WERI-Rb-1 (cell line): ENCODE results near the gene UPK3B.
"Not testable (repeated sequence)": the region's sequence is repeated elsewhere in the genome, so short reads cannot be mapped to it uniquely, and the experiment has no call there.

Source experiments
- DNase-seq: peaks from one replicate; pipeline ENCODE4 v3.0.0-alpha.2; 2020
- H3K27ac ChIP-seq: fragments of 250-450 bp; sonication (Bioruptor Pico); 2 replicates; pipeline ENCODE4 v1.5.1; 2020; ENCODE audit warnings: mild to moderate bottlenecking, moderate library complexity
- H3K27me3 ChIP-seq: fragments of 250-450 bp; sonication (Bioruptor Pico); 2 replicates; pipeline ENCODE4 v1.5.1; 2021; ENCODE audit warnings: mild to moderate bottlenecking, low read depth, moderate library complexity; ENCODE audit not compliant: insufficient read depth, severe bottlenecking
- H3K36me3 ChIP-seq: fragments of 250-450 bp; sonication (Bioruptor Pico); 2 replicates; pipeline ENCODE4 v1.5.1; 2020; ENCODE audit warnings: mild to moderate bottlenecking, moderate library complexity
- H3K4me3 ChIP-seq: 2 replicates; pipeline ENCODE4 v1.5.1; 2011; ENCODE audit warnings: low read depth, mild to moderate bottlenecking, control low read depth, low read length
- H3K9me3 ChIP-seq: fragments of 250-450 bp; sonication (Bioruptor Pico); 2 replicates; pipeline ENCODE4 v1.5.1; 2021; ENCODE audit warnings: mild to moderate bottlenecking, moderate library complexity; ENCODE audit not compliant: severe bottlenecking

The UPK3B gene

DNA sequence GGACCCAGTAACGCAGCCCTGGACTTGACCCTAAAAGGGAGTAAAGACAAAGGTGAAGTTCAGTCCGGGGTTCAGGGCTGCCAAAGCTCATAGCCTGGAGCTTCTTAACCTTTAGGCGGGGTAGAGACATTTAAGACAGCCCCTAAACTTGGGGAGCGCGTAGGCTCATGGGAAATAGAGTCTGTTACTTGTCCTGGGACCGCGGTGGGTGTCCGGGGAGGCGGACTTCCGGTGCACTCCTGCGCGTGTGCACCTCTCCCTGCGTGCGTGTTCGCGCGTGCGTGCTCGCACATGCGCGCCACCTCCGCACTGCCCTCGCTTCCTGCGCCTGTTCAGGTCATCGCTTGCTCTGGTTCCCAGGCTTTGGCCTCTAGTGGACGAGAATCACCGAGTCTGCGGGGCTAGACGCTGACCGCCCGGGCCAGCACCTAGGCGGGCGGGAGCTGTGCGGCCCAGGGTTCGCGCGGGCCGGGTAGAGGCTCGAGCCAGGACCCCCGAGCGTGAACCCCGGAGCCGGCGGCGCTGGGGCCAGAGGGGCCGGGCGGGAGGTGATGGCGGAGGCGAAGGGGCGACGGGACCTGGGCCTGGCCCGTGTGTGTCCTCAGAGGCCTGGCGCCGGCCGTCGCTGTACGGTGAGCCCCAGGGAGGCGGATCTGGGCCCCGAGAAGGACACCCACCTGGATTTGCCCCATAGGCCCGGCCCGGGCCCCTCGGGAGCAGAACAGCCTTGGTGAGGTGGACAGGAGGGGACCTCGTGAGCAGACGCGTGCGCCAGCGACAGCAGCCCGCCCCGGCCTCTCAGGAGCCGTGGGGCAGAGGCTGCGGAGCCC lies 38.9 kb downstream of the UPK3B start:
- Histone ChIP-seq H3K4me3 (peak overlapping the region; percentile 80), H3K27ac (peak overlapping the region; percentile 87)
- DNase-seq, result peak; percentile 91
- not testable (repeated sequence) for H3K27me3 ChIP-seq, H3K36me3 ChIP-seq, H3K9me3 ChIP-seq

DNA sequence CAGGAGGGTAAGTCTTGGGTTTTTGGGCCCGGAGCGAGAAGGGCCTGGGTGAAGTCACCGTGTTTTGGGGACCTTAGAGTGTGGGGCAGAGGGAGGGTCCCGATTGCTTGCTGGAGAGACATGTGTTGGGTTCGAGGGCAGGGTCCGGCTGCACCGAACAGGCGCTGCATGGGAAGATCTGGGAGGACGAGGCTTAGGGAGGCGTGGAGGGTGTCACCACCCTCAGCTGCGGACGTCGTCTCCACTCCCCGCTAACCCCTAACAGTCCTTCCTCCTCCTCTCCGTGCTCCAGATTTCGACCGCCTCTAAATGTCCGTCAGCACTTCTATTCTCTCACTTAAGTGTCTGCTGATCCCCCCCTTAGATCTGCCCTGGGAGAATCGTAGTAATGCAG lies 39.5 kb downstream of the UPK3B start:
- peak; percentile 8 for DNase-seq
- H3K27me3 ChIP-seq, H3K36me3 ChIP-seq, H3K9me3 ChIP-seq: not testable (repeated sequence)
- Histone ChIP-seq H3K27ac (peak overlapping the region; percentile 87), H3K4me3 (peak overlapping the region; percentile 80)

DNA sequence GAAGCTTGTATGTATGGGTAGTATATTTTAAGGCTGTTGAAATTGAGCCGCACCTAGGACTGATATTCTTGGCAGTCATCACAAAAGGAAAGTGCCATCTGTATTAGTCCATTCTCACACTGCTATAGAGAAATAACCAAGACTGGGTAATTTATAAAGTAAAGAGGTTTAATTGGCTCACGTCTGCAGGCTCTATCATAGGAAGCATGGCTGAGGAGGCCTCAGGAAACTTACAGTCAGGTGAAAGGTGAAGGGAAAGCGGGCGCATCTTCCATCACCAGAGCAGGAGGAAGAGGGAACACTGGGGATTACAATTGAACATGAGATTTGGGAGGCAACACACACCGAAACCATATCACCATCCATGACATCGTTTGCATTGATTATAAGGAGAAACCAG lies 41.6 kb downstream of the UPK3B start:
- H3K4me3 ChIP-seq, H3K27me3 ChIP-seq, DNase-seq, H3K9me3 ChIP-seq, H3K36me3 ChIP-seq, H3K27ac ChIP-seq: not testable (repeated sequence)

DNA sequence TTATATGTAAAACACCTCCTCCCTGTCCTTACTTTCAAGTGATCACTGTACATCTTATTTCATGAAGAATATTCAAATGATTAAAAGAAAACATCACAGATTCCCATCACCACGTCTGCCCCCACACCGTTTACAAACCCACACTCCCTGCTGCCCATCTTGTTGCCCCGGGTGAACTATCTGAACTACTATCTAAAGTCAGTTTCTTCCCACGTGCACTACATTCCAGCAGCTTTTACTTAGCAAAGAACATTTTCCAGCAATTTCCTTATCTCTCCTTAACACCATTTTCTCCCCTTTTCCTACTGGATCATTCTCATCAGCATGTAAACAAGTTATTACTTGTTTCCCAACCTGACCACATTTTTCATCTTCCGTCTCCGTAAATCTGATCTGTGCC lies 49.3 kb downstream of the UPK3B start:
- not testable (repeated sequence) for H3K27ac ChIP-seq, H3K9me3 ChIP-seq, DNase-seq, H3K27me3 ChIP-seq, H3K4me3 ChIP-seq, H3K36me3 ChIP-seq

DNA sequence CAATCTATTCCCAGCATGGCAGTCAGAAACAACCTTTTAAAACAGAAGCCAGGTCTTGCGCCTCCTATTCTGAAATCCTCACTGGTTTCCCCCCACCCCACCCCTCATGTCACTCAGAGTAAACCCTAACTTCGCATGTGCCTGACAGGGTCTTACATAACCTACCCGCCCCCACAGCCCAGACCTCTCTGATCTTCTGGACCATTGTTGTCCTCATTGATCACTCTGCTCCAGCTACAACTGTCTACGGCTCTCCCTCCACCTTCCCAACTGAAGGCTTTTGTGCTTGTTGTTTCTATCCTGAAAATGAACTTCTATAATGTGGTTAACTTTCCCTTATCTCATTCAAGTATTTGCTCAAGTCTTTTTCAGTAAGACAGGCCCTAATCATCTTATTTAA lies 49.8 kb downstream of the UPK3B start:
- not testable (repeated sequence) for H3K27ac ChIP-seq, H3K27me3 ChIP-seq, DNase-seq, H3K36me3 ChIP-seq, H3K4me3 ChIP-seq, H3K9me3 ChIP-seq

DNA sequence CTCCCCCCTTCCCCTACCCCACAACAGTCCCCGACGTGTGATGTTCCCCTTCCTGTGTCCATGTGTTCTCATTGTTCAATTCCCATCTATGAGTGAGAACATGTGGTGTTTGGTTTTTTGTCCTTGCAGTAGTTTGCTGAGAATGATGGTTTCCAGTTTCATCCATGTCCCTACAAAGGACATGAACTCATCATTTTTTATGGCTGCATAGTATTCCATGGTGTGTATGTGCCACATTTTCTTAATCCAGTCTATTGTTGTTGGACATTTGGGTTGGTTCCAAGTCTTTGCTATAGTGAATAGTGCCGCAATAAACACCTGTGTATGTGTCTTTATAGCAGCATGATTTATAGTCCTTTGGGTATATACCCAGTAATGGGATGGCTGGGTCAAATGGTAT lies 51.0 kb downstream of the UPK3B start:
- H3K27ac ChIP-seq, H3K9me3 ChIP-seq, H3K36me3 ChIP-seq, H3K27me3 ChIP-seq, H3K4me3 ChIP-seq, DNase-seq: not testable (repeated sequence)

DNA sequence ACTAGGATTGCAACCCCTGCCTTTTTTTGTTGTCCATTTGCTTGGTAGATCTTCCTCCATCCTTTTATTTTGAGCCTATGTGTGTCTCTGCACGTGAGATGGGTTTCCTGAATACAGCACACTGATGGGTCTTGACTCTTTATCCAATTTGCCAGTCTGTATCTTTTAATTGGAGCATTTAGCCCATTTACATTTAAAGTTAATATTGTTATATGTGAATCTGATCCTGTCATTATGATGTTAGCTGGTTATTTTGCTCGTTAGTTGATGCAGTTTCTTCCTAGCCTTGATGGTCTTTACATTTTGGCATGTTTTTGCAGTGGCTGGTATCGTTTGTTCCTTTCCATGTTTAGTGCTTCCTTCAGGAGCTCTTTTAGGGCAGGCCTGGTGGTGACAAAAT lies 54.6 kb downstream of the UPK3B start:
- H3K9me3 ChIP-seq, H3K27ac ChIP-seq, H3K36me3 ChIP-seq, H3K27me3 ChIP-seq, H3K4me3 ChIP-seq, DNase-seq: not testable (repeated sequence)
